ENCODE measurements around the gene MAP3K5. TPM values are rescaled to one million over a fixed set of nuclear protein-coding genes. Genes with fewer than 3 reads are reported as not detected.

MAP3K5 gene
- total RNA-seq, 2 donors from 2014 or later: 65.7 to 98.4 TPM

DNA sequence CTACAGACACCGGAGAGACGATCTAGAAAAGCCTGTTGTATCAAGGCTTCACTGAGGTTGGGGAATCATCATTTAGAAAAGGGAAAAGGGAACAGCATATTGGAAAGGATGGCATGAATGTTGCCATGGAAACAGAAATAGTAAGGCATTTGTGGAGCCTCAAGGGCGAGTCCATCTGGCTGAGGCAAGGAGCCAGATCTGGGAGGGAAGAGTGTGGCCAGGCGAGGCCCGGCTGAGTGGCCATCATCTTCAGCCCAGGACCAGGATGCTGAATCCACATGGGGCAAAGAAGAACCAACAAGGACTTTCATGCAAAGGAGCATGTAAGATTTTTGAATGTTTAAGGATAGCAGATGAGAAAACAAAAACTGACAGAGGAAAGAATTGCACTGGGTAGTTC is 85.8 kb downstream of the MAP3K5 start:
- Histone ChIP-seq H3K27me3 (replicated peaks; ENCODE audit: insufficient read depth) (no peaks in the 10 kb centered on the region), H3K4me1 (replicated peaks) (no peaks in the 10 kb centered on the region), H3K27ac (no peak overlapping the region), H3K4me3 (no peak overlapping the region), H3K9me3 (no peaks in the 10 kb centered on the region), H3K36me3 (no peaks in the 10 kb centered on the region)
- intact Hi-C loops (cut with DNase I): no loop called here
- WGBS: 90% methylated on average over 5 of the region's 5 CpGs
- TF ChIP-seq POLR2A (IDR thresholded peaks at IDR 0.05): no peak
- TF ChIP-seq, protein P1, sequence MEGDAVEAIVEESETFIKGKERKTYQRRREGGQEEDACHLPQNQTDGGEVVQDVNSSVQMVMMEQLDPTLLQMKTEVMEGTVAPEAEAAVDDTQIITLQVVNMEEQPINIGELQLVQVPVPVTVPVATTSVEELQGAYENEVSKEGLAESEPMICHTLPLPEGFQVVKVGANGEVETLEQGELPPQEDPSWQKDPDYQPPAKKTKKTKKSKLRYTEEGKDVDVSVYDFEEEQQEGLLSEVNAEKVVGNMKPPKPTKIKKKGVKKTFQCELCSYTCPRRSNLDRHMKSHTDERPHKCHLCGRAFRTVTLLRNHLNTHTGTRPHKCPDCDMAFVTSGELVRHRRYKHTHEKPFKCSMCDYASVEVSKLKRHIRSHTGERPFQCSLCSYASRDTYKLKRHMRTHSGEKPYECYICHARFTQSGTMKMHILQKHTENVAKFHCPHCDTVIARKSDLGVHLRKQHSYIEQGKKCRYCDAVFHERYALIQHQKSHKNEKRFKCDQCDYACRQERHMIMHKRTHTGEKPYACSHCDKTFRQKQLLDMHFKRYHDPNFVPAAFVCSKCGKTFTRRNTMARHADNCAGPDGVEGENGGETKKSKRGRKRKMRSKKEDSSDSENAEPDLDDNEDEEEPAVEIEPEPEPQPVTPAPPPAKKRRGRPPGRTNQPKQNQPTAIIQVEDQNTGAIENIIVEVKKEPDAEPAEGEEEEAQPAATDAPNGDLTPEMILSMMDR (IDR thresholded peaks at IDR 0.05): no peak
- TF ChIP-seq POLR2AphosphoS5 (IDR thresholded peaks at IDR 0.05): no peak
- no peak for DNase-seq (ENCODE audit: low spot score)

DNA sequence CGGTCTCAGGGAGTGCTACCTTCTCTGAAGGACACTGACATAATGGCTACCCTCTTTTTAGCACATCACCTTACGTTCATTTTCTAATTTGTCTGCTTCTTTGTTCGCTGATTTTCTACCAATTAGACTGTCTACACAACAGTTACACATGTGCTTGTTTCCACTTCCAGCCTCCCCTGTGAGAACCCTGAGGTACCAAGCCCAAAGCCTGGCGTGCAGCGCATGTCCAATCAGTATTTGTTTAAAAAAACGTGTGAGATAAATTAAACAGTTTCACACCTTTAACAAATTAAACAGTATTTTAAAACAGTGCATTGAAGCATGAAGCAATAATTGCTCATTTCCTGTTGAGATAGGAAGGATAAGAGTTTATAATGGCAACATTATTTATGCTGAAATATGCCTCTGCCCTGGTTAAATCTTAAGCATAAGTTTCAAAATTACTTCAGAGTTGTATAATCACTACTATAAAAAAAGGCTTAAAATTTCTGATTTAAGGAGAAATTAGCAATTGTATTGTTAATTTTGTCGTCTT is 88.9 kb downstream of the MAP3K5 start:
- DNase-seq (ENCODE audit: low spot score): no peak
- no peaks in the 10 kb centered on the region for H3K9me3 ChIP-seq
- intact Hi-C loops (cut with DNase I): no loop called here
- H3K27me3 ChIP-seq (replicated peaks; ENCODE audit: insufficient read depth): no peaks in the 10 kb centered on the region
- TF ChIP-seq, protein P1 (IDR thresholded peaks at IDR 0.05): no peak
- TF ChIP-seq POLR2A (IDR thresholded peaks at IDR 0.05): no peak
- no peak for TF ChIP-seq POLR2AphosphoS5 (IDR thresholded peaks at IDR 0.05)
- H3K27ac ChIP-seq: no peak overlapping the region
- no peak overlapping the region for H3K4me3 ChIP-seq
- WGBS: 82% methylated on average over 7 of the region's 7 CpGs
- H3K36me3 ChIP-seq: no peaks in the 10 kb centered on the region
- peaks cover 3% of the 10 kb centered on the region for H3K4me1 ChIP-seq (replicated peaks)

DNA sequence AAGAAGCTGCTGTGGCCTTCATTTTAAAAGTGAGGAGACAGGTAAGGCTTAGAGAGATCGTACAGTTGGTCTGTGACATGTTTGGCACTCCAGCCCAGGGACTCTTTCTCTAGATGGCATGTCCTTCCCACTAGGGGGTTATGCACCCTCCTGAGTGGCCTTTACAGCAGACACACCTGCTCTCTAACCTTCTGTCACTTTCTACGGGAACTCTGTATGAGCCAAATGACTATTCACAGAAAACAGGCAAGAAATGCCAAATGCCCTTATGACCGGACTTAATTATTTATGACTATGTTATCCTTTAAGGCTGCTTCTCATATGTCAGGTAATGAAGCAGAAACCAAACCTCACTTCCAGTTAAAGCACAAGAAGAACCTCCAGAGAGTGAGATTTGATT is 91.2 kb downstream of the MAP3K5 start:
- TF ChIP-seq POLR2AphosphoS5 (IDR thresholded peaks at IDR 0.05) (no peak), POLR2A (IDR thresholded peaks at IDR 0.05) (no peak)
- TF ChIP-seq, protein P1 (IDR thresholded peaks at IDR 0.05): no peak
- Histone ChIP-seq H3K27me3 (replicated peaks; ENCODE audit: insufficient read depth) (no peaks in the 10 kb centered on the region), H3K4me3 (no peak overlapping the region), H3K9me3 (no peaks in the 10 kb centered on the region), H3K36me3 (no peaks in the 10 kb centered on the region), H3K27ac (no peak overlapping the region), H3K4me1 (replicated peaks) (peaks cover 5% of the 10 kb centered on the region)
- no peak for DNase-seq (ENCODE audit: low spot score)
- WGBS: 60% methylated on average over 3 of the region's 3 CpGs
- intact Hi-C loops (cut with DNase I): no loop called here

DNA sequence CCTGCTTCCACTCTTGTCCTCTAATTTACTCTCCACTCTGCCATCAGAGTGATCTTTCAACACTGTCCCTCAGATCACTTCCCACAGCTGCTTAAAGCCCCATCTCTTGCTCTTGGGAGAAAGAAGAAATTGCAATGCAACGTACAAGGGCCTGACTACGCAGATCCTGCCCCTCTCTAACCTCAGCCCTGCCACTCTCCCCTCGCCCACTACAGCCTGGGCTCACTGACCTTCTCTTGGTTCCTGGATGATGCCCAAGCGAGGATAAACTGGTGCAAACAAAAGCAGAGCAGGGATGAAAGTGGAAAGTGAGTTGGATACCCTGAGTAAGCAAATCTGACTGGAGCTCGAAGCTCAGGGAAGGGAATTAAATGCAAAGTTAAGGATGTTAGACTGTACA is 92.9 kb downstream of the MAP3K5 start:
- Histone ChIP-seq H3K27me3 (replicated peaks; ENCODE audit: insufficient read depth) (no peaks in the 10 kb centered on the region), H3K9me3 (no peaks in the 10 kb centered on the region), H3K36me3 (no peaks in the 10 kb centered on the region), H3K27ac (no peak overlapping the region), H3K4me1 (replicated peaks) (peaks cover 5% of the 10 kb centered on the region), H3K4me3 (no peak overlapping the region)
- TF ChIP-seq POLR2AphosphoS5 (IDR thresholded peaks at IDR 0.05) (no peak), POLR2A (IDR thresholded peaks at IDR 0.05) (no peak)
- TF ChIP-seq, protein P1 (IDR thresholded peaks at IDR 0.05): no peak
- no peak for DNase-seq (ENCODE audit: low spot score)
- intact Hi-C loops (cut with DNase I): no loop called here
- WGBS: 85% methylated on average over 5 of the region's 5 CpGs

- TF ChIP-seq POLR2AphosphoS5 (IDR thresholded peaks at IDR 0.05): peak; percentile 72
- TF ChIP-seq, protein P1 (IDR thresholded peaks at IDR 0.05): no peak
Measured at GRCh38 chr6:136696783-136697364, 95.4 kb downstream of the MAP3K5 start.

More at GRCh38 chr6:136696783-136697364, 95.4 kb downstream of the MAP3K5 start:
- intact Hi-C loops (cut with DNase I): no loop called here
- peak; percentile 67 for DNase-seq (ENCODE audit: low spot score)
- Histone ChIP-seq H3K4me3 (no peak overlapping the region), H3K4me1 (replicated peaks) (peaks cover 5% of the 10 kb centered on the region), H3K9me3 (no peaks in the 10 kb centered on the region), H3K36me3 (no peaks in the 10 kb centered on the region), H3K27me3 (replicated peaks; ENCODE audit: insufficient read depth) (no peaks in the 10 kb centered on the region), H3K27ac (peak overlapping the region; percentile 40 to 55)
- WGBS: 35% methylated on average over 7 of the region's 7 CpGs
